Suprapubic skin (tissue), 4 donors: Measurements from ENCODE around the gene SLC1A1. TPM values are rescaled to one million over a fixed set of nuclear protein-coding genes. Genes with fewer than 3 reads are reported as not detected.

Experiments used
- DNase-seq, 2 donors: peaks; one replicate each; pipeline ENCODE4 v3.0.0-alpha.2; 2019; ENCODE audit warnings: low spot score in 2 of 2
- H3K27ac ChIP-seq: fragments of 200-600 bp; sonication (generic); one replicate; pipeline ENCODE4 v1.5.1; 2019
- H3K27me3 ChIP-seq: fragments of 200-600 bp; sonication (generic); one replicate; pipeline ENCODE4 v1.5.1; 2019
- H3K36me3 ChIP-seq: fragments of 200-600 bp; sonication (generic); one replicate; pipeline ENCODE4 v1.5.1; 2019
- H3K4me1 ChIP-seq: fragments of 200-600 bp; sonication (generic); one replicate; pipeline ENCODE4 v1.5.1; 2019
- H3K4me3 ChIP-seq: fragments of 200-600 bp; sonication (generic); one replicate; pipeline ENCODE4 v1.5.1; 2019; ENCODE audit warnings: mild to moderate bottlenecking
- H3K9me3 ChIP-seq: fragments of 200-600 bp; sonication (generic); one replicate; pipeline ENCODE4 v1.5.1; 2019
- EP300 ChIP-seq: sonication (generic); formaldehyde crosslinking; IDR thresholded peaks from one replicate; pipeline ENCODE4 v1.6.1; 2017; ENCODE audit warnings: antibody characterized with exemption
- POLR2A ChIP-seq, 2 donors: fragments of 450-650 bp; IDR thresholded peaks; one replicate each; pipeline ENCODE4 v1.6.1; 2017; ENCODE audit warnings: antibody characterized with exemption in 2 of 2, mild to moderate bottlenecking in 2 of 2, moderate library complexity in 2 of 2
- POLR2AphosphoS5 ChIP-seq, 3 donors: sonication (generic); formaldehyde crosslinking; IDR thresholded peaks; one replicate each; pipeline ENCODE4 v1.6.1; 2017; ENCODE audit warnings: antibody characterized with exemption in 3 of 3
- WGBS: methylation state at CpG from one replicate; pipeline ENCODE4 v1.1.5; 2018; 5-methylcytosine and 5-hydroxymethylcytosine counted together
- total RNA-seq, 4 donors: library from RNA; depleted of rRNA; stranded (reverse); fragments of >200 nt; gene quantifications; one replicate each; pipeline ENCODE4 v1.1.0, GENCODE V29; 2016
- TF ChIP-seq, protein P1 (sequence below), 2 donors: fragments of 200-600 bp in 1 of 2; fragments of 450-650 bp in 1 of 2; sonication (generic) in 1 of 2; IDR thresholded peaks; one replicate each; pipeline ENCODE4 v1.5.1; 2016 to 2019; ENCODE audit warnings: antibody characterized with exemption in 2 of 2, mild to moderate bottlenecking in 1 of 2, moderate library complexity in 1 of 2

Gene SLC1A1
- total RNA-seq, 4 donors from 2014 or later = 1.0 to 2.4 (median 1.6) TPM

GRCh38 chr9:4553951-4554381 lies 63.7 kb downstream of the SLC1A1 start:
- no peak for DNase-seq
- no peaks in the 10 kb centered on the region for H3K27me3 ChIP-seq
- H3K27ac ChIP-seq = no peak overlapping the region
- TF ChIP-seq POLR2A (IDR thresholded peaks at IDR 0.05) = no peak
- TF ChIP-seq POLR2AphosphoS5 (IDR thresholded peaks at IDR 0.05) = no peak
- TF ChIP-seq, protein P1, sequence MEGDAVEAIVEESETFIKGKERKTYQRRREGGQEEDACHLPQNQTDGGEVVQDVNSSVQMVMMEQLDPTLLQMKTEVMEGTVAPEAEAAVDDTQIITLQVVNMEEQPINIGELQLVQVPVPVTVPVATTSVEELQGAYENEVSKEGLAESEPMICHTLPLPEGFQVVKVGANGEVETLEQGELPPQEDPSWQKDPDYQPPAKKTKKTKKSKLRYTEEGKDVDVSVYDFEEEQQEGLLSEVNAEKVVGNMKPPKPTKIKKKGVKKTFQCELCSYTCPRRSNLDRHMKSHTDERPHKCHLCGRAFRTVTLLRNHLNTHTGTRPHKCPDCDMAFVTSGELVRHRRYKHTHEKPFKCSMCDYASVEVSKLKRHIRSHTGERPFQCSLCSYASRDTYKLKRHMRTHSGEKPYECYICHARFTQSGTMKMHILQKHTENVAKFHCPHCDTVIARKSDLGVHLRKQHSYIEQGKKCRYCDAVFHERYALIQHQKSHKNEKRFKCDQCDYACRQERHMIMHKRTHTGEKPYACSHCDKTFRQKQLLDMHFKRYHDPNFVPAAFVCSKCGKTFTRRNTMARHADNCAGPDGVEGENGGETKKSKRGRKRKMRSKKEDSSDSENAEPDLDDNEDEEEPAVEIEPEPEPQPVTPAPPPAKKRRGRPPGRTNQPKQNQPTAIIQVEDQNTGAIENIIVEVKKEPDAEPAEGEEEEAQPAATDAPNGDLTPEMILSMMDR (IDR thresholded peaks at IDR 0.05) = no peak
- no peak for TF ChIP-seq EP300
- H3K4me1 ChIP-seq = no peaks in the 10 kb centered on the region
- H3K4me3 ChIP-seq = no peak overlapping the region
- 63% methylated on average over 1 of the region's 1 CpG for WGBS
- no peaks in the 10 kb centered on the region for H3K36me3 ChIP-seq
- H3K9me3 ChIP-seq = no peaks in the 10 kb centered on the region

GRCh38 chr9:4555236-4555635 lies 65.0 kb downstream of the SLC1A1 start:
- 70% methylated on average over 2 of the region's 2 CpGs for WGBS
- TF ChIP-seq EP300 (no peak), POLR2AphosphoS5 (IDR thresholded peaks at IDR 0.05) (no peak), POLR2A (IDR thresholded peaks at IDR 0.05) (no peak)
- TF ChIP-seq, protein P1 (IDR thresholded peaks at IDR 0.05) = no peak

DNA sequence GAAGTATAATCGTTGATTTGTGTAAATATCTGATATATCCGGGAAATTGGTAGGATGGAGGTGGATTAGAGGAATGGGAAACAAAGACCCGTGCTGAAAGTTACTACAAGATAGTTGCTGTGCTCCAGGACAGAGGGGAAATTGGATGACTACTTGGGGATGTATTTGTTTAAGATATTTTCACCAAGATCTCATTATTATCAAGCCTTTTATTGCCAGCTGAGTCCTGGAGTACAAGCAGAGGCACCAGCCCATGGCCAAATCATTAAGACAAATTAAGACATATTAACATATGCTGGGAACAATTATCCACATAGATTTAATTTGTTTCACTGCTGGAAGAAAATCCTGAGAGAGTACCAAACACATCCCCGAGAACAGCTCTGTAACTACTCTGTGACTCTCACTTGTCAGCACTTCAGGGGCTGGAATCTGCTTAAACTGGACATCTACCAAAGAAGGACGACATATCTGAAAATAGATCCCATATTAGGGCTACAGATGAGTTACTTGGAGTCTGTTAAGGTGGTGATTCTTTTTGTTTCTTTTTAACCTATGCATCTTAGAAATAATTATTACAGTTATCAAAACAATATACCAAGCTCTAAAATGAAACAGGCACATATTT lies 68.2 kb downstream of the SLC1A1 start:
- TF ChIP-seq, protein P1 (IDR thresholded peaks at IDR 0.05) = no peak
- TF ChIP-seq POLR2AphosphoS5 (IDR thresholded peaks at IDR 0.05) = no peak
- TF ChIP-seq EP300 = no peak
- no peak for TF ChIP-seq POLR2A (IDR thresholded peaks at IDR 0.05)
- no peak overlapping the region for H3K4me3 ChIP-seq
- H3K4me1 ChIP-seq = no peaks in the 10 kb centered on the region
- no peaks in the 10 kb centered on the region for H3K27me3 ChIP-seq
- DNase-seq = no peak
- H3K9me3 ChIP-seq = no peaks in the 10 kb centered on the region
- H3K27ac ChIP-seq = no peak overlapping the region
- no peaks in the 10 kb centered on the region for H3K36me3 ChIP-seq
- 72% methylated on average over 5 of the region's 5 CpGs for WGBS

More at GRCh38 chr9:4555236-4555635, 65.0 kb downstream of the SLC1A1 start:
- no peaks in the 10 kb centered on the region for H3K27me3 ChIP-seq
- no peak overlapping the region for H3K4me3 ChIP-seq
- no peaks in the 10 kb centered on the region for H3K4me1 ChIP-seq
- no peaks in the 10 kb centered on the region for H3K36me3 ChIP-seq
- no peak for DNase-seq
- H3K27ac ChIP-seq = no peak overlapping the region
- no peaks in the 10 kb centered on the region for H3K9me3 ChIP-seq

DNA sequence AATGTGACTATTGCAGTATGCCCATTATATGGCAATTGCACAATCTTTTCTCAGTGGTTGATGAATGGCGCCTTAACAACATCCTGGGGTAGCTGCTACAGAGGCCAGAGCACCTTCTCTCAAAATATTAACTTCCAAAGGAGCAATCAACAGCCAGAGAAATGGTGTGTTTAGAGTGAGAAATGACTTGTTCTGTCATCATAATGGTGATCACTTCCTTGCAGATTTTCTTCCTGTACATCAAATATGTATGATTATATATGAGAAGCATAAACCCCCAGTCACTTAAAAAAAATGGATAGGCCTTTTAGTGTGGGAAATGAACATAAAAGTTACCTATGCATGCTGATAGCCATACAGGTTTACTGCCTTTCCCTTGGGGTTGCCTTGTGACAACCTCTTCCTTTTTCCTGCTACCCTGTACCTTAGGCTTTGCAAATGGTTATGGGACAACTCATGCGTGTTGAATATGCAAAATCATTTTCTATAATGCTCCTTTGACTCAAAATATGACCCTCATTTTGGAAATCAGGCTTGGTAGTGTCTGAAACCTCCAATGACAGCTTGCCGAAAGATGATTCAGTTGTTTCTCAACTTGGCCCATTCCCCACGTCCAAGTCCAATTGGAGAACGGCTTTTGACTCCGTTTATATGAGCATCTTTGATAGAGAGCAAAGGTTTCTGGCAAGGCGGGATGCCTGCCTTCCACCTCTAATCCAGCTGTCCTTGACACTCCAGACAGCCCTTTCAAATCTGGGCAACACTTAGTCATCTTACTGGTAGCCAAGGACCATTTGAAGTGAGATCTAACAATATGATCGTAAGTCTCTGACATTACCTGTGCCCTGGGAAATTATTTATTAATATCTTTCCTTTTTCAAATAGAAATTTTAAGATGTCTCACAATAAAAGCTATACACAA lies 69.3 kb downstream of the SLC1A1 start:
- WGBS = 75% methylated on average over 8 of the region's 8 CpGs
- H3K4me3 ChIP-seq = no peak overlapping the region
- DNase-seq = no peak
- TF ChIP-seq POLR2AphosphoS5 (IDR thresholded peaks at IDR 0.05) = no peak
- no peak for TF ChIP-seq EP300
- TF ChIP-seq, protein P1 (IDR thresholded peaks at IDR 0.05) = no peak
- no peak for TF ChIP-seq POLR2A (IDR thresholded peaks at IDR 0.05)
- H3K27me3 ChIP-seq = no peaks in the 10 kb centered on the region
- no peaks in the 10 kb centered on the region for H3K36me3 ChIP-seq
- no peak overlapping the region for H3K27ac ChIP-seq
- no peaks in the 10 kb centered on the region for H3K4me1 ChIP-seq
- H3K9me3 ChIP-seq = no peaks in the 10 kb centered on the region

DNA sequence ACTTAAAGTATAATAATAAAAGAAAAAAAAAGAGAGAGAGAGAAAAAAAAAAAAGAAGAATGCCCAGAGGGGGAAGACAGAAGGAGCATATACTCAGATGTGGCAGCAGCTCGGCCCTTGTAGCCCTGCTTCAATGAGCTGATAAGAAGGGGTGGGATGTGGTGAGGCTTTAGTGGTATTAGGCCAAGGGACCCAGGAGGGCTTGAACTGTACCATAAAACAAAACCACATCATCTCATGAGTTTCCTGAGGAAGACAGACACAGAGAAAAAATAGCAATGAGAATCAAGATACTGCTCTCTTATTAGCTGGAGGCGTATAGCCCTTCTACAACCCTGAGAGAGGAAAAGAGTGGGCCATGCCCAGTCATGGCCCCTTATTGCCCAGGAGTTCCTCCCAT lies 72.8 kb downstream of the SLC1A1 start:
- no peaks in the 10 kb centered on the region for H3K4me1 ChIP-seq
- no peaks in the 10 kb centered on the region for H3K27me3 ChIP-seq
- TF ChIP-seq, protein P1 (IDR thresholded peaks at IDR 0.05) = no peak
- no peaks in the 10 kb centered on the region for H3K36me3 ChIP-seq
- H3K4me3 ChIP-seq = no peak overlapping the region
- 92% methylated on average over 2 of the region's 2 CpGs for WGBS
- no peak overlapping the region for H3K27ac ChIP-seq
- no peaks in the 10 kb centered on the region for H3K9me3 ChIP-seq
- no peak for DNase-seq
